H1 (cell line): ENCODE measurements around the gene IL1RL1. TPM values are rescaled to one million over a fixed set of nuclear protein-coding genes. Genes with fewer than 3 reads are reported as not detected.

Experiments
- CTCF ChIA-PET: fragments of 300-600 bp; sonication (Branson Sonifier 250); formaldehyde crosslinking; loops from one replicate; lab custom pipeline; 2021; ENCODE audit not compliant: partially characterized antibody; lab: Charles Lee
- POLR2A ChIA-PET: fragments of 300-600 bp; sonication (Branson Sonifier 250); formaldehyde crosslinking; loops from one replicate; lab custom pipeline; 2021; ENCODE audit warnings: inconsistent platforms; ENCODE audit not compliant: partially characterized antibody; lab: Charles Lee
- DNase-seq, 2 experiments: peaks; one replicate each; pipeline versions ENCODE4 v3.0.0 to v3.0.0-alpha.2; 2010 to 2022; ENCODE audit warnings: low spot score in 2 of 2, low read depth in 1 of 2, mixed read lengths in 1 of 2
- FAIRE-seq: peaks from 2 replicates; lab custom pipeline; 2011; peaks lifted over from hg19 to GRCh38; lab: Jason Lieb, UNC
- H2AFZ ChIP-seq: 2 replicates; pipeline ENCODE4 v1.8.1; 2012; ENCODE audit warnings: low read length, inconsistent platforms
- H2AK5ac ChIP-seq: 2 replicates; pipeline ENCODE4 v1.6.1; 2013; ENCODE audit warnings: low read depth, low read length
- H2BK120ac ChIP-seq: replicated peaks from 2 replicates; pipeline ENCODE3; 2013; ENCODE audit warnings: low read depth, low read length, inconsistent platforms
- H2BK12ac ChIP-seq: 2 replicates; pipeline ENCODE4 v1.6.1; 2013; ENCODE audit warnings: low read depth, low read length
- H2BK15ac ChIP-seq: 2 replicates; pipeline ENCODE4 v1.6.1; 2013; ENCODE audit warnings: low read length
- H2BK20ac ChIP-seq: 2 replicates; pipeline ENCODE4 v1.6.1; 2013; ENCODE audit warnings: low read length
- H2BK5ac ChIP-seq: 2 replicates; pipeline ENCODE4 v1.6.1; 2013; ENCODE audit warnings: low read depth, low read length
- H3K14ac ChIP-seq: 2 replicates; pipeline ENCODE4 v1.6.1; 2013; ENCODE audit warnings: inconsistent platforms; ENCODE audit not compliant: insufficient read length
- H3K18ac ChIP-seq: 2 replicates; pipeline ENCODE4 v1.6.1; 2013; ENCODE audit warnings: low read length; ENCODE audit errors: extremely low read depth
- H3K23ac ChIP-seq: 2 replicates; pipeline ENCODE4 v1.6.1; 2013; ENCODE audit warnings: inconsistent platforms; ENCODE audit not compliant: insufficient read length
- H3K23me2 ChIP-seq: 2 replicates; pipeline ENCODE4 v1.6.1; 2013; ENCODE audit warnings: low read depth, low read length
- H3K27ac ChIP-seq: 2 replicates; pipeline ENCODE4 v1.6.1; 2011; ENCODE audit warnings: low read depth, low read length, inconsistent platforms
- H3K27me3 ChIP-seq, 4 experiments: replicated peaks in 1 of 4; 1 replicate in 1 of 4; 2 replicates in 3 of 4; pipeline versions ENCODE4 v1.6.1 to v1.8.1; 2011 to 2013; ENCODE audit warnings: low read length in 3 of 4, mild to moderate bottlenecking in 3 of 4, inconsistent platforms in 2 of 4, mixed read lengths in 2 of 4, moderate library complexity in 1 of 4; ENCODE audit not compliant: control insufficient read depth in 3 of 4, insufficient read depth in 3 of 4; ENCODE audit errors: extremely low read depth in 1 of 4
- H3K36me3 ChIP-seq, 4 experiments: 2 replicates each; pipeline versions ENCODE4 v1.6.1 to v1.8.1; 2011 to 2013; ENCODE audit warnings: mild to moderate bottlenecking in 4 of 4, low read length in 3 of 4, moderate library complexity in 2 of 4, control low read depth in 1 of 4, inconsistent platforms in 1 of 4; ENCODE audit not compliant: insufficient read depth in 4 of 4, control insufficient read depth in 2 of 4
- H3K4ac ChIP-seq: replicated peaks from 2 replicates; pipeline ENCODE3; 2013; ENCODE audit warnings: low read length, low read depth, mixed read lengths, inconsistent platforms; ENCODE audit not compliant: insufficient read length
- H3K4me1 ChIP-seq, 4 experiments: replicated peaks in 1 of 4; 1 replicate in 1 of 4; 2 replicates in 3 of 4; pipeline versions ENCODE4 v1.6.1 to v1.8.1; 2011 to 2013; ENCODE audit warnings: low read length in 3 of 4, inconsistent platforms in 2 of 4, mixed read lengths in 1 of 4; ENCODE audit not compliant: insufficient read depth in 4 of 4, control insufficient read depth in 3 of 4
- H3K4me2 ChIP-seq, 2 experiments: 2 replicates each; pipeline versions ENCODE4 v1.6.1 to v1.8.1; 2011 to 2013; ENCODE audit warnings: low read depth in 2 of 2, low read length in 2 of 2, control low read depth in 1 of 2, inconsistent platforms in 1 of 2, mild to moderate bottlenecking in 1 of 2; ENCODE audit not compliant: insufficient read depth in 1 of 2
- H3K4me3 ChIP-seq, 4 experiments: fragments of 200-600, 300-600 bp in 1 of 4; sonication (generic), shearing (Covaris generic), sonication (Bioruptor Twin) in 1 of 4; 2 replicates each; pipeline versions ENCODE4 v1.5.1 to v1.8.1; 2011 to 2016; ENCODE audit warnings: low read length in 4 of 4, low read depth in 3 of 4, control low read depth in 2 of 4, inconsistent platforms in 2 of 4, mild to moderate bottlenecking in 2 of 4, mixed read lengths in 1 of 4, moderate library complexity in 1 of 4; ENCODE audit not compliant: insufficient read depth in 2 of 4; ENCODE audit errors: extremely low read depth in 1 of 4
- H3K56ac ChIP-seq: replicated peaks from 2 replicates; pipeline ENCODE3; 2013; ENCODE audit warnings: low read depth, mild to moderate bottlenecking, mixed read lengths, low read length, inconsistent platforms; ENCODE audit not compliant: insufficient read length
- H3K79me1 ChIP-seq: 2 replicates; pipeline ENCODE4 v1.6.1; 2013; ENCODE audit warnings: low read depth, low read length, control low read depth
- H3K79me2 ChIP-seq, 2 experiments: 2 replicates each; pipeline versions ENCODE4 v1.6.1 to v1.8.1; 2012 to 2013; ENCODE audit warnings: low read length in 2 of 2, mild to moderate bottlenecking in 2 of 2, inconsistent platforms in 1 of 2; ENCODE audit not compliant: insufficient read depth in 2 of 2, control insufficient read depth in 1 of 2
- H3K9ac ChIP-seq, 4 experiments: replicated peaks in 1 of 4; 1 replicate in 1 of 4; 2 replicates in 3 of 4; pipeline versions ENCODE4 v1.6.1 to v1.8.1; 2011 to 2013; ENCODE audit warnings: low read depth in 3 of 4, low read length in 3 of 4, control low read depth in 2 of 4, mild to moderate bottlenecking in 2 of 4, moderate library complexity in 2 of 4, inconsistent platforms in 1 of 4; ENCODE audit errors: extremely low read depth in 1 of 4
- H3K9me3 ChIP-seq, 2 experiments: 2 replicates each; pipeline versions ENCODE4 v1.6.1 to v1.8.1; 2012 to 2013; ENCODE audit warnings: mild to moderate bottlenecking in 2 of 2, moderate library complexity in 2 of 2, control low read depth in 1 of 2, inconsistent platforms in 1 of 2, low read depth in 1 of 2, low read length in 1 of 2, mixed read lengths in 1 of 2; ENCODE audit not compliant: insufficient read depth in 2 of 2
- H4K20me1 ChIP-seq, 2 experiments: replicated peaks in 1 of 2; 2 replicates each; pipeline versions ENCODE3 to v1.8.1; 2011 to 2013; ENCODE audit warnings: inconsistent platforms in 2 of 2, low read length in 2 of 2, mild to moderate bottlenecking in 1 of 2; ENCODE audit not compliant: insufficient read depth in 2 of 2, control insufficient read depth in 1 of 2
- H4K5ac ChIP-seq: 2 replicates; pipeline ENCODE4 v1.6.1; 2013; ENCODE audit warnings: low read length, low read depth, mixed read lengths, inconsistent platforms; ENCODE audit not compliant: insufficient read length
- H4K8ac ChIP-seq: 2 replicates; pipeline ENCODE4 v1.8.0; 2013; ENCODE audit warnings: mild to moderate bottlenecking, moderate library complexity, low read length, inconsistent platforms; ENCODE audit not compliant: insufficient read depth; ENCODE audit errors: extremely low read depth
- H4K91ac ChIP-seq: replicated peaks from 2 replicates; pipeline ENCODE3; 2013; ENCODE audit warnings: low read length, mixed read lengths, inconsistent platforms; ENCODE audit not compliant: insufficient read length
- CEBPB ChIP-seq: IDR thresholded peaks from 2 replicates; pipeline ENCODE4 v1.6.1; 2012; ENCODE audit warnings: low read depth, low read length
- CHD2 ChIP-seq: IDR thresholded peaks from 2 replicates; pipeline ENCODE4 v1.6.1; 2012; ENCODE audit warnings: low read length, improper control_type of control experiment
- CTCF ChIP-seq, 3 experiments: IDR thresholded peaks; 1 replicate in 2 of 3; 2 replicates in 1 of 3; pipeline versions ENCODE4 v1.5.1 to v1.6.1; 2011; ENCODE audit warnings: low read length in 3 of 3, mild to moderate bottlenecking in 3 of 3, inconsistent platforms in 2 of 3, low read depth in 1 of 3, moderate library complexity in 1 of 3; ENCODE audit not compliant: insufficient read depth in 1 of 3; ENCODE audit errors: control extremely low read depth in 1 of 3
- KDM4A ChIP-seq: IDR thresholded peaks from one replicate; pipeline ENCODE4 v1.7.1; 2012; ENCODE audit warnings: low read depth, mild to moderate bottlenecking, moderate library complexity, low read length, inconsistent platforms; ENCODE audit not compliant: severe bottlenecking
- PHF8 ChIP-seq: fragments of 200-600 bp; sonication (generic); conservative IDR thresholded peaks from 2 replicates; pipeline ENCODE4 v1.7.1; 2012; ENCODE audit warnings: low read depth, mild to moderate bottlenecking, inconsistent platforms, low read length, moderate library complexity
- TAF1 ChIP-seq: IDR thresholded peaks from 2 replicates; pipeline ENCODE4 v1.6.1; 2011; ENCODE audit warnings: mild to moderate bottlenecking, low read depth, low read length
- ZNF274 ChIP-seq: IDR thresholded peaks from 2 replicates; pipeline ENCODE4 v1.7.0; 2012; ENCODE audit warnings: low read length, borderline replicate concordance; ENCODE audit errors: extremely low read depth
- WGBS, 2 experiments: shearing (Covaris generic) in 1 of 2; methylation state at CpG; one replicate each; pipeline versions ENCODE4 v1.1.6 to v1.1.7; 2013 to 2015; ENCODE audit warnings: low lambda C conversion rate in 2 of 2, mixed read lengths in 2 of 2, inconsistent platforms in 1 of 2, low coverage in 1 of 2, missing lambda C conversion rate in 1 of 2; ENCODE audit not compliant: insufficient replicate concordance in 2 of 2, insufficient coverage in 1 of 2, insufficient read length in 1 of 2; ENCODE audit errors: extremely low coverage in 1 of 2, missing lambda C conversion rate in 1 of 2; 5-methylcytosine and 5-hydroxymethylcytosine counted together
- polyA plus RNA-seq, 7 experiments: library from polyadenylated mRNA; depleted of rRNA in 3 of 7; stranded (reverse) in 5 of 7; unstranded in 2 of 7; fragments of >200 nt in 5 of 7; fragments of 200-250 nt in 2 of 7; gene quantifications; 1 replicate in 5 of 7; 2 replicates in 1 of 7; 4 replicates in 1 of 7; pipeline versions ENCODE4 v1.2.1 to v1.2.3, GENCODE V29; 2011 to 2013; ENCODE audit warnings: missing spikeins in 2 of 7, mixed read lengths in 2 of 7
- total RNA-seq: library from RNA; stranded (reverse); fragmentation: NEBNext Ultra II Directional; extraction: Animal tissue kit (Norgen Biotek cat#: 25700); gene quantifications from 2 replicates; pipeline ENCODE4 v1.2.1, GENCODE V29; 2021

The IL1RL1 gene
- total and polyA plus RNA-seq, 2 of the 8 experiments (the other 6 are each of a cell fraction or from before 2014, with no cell fraction given), result not detected

DNA sequence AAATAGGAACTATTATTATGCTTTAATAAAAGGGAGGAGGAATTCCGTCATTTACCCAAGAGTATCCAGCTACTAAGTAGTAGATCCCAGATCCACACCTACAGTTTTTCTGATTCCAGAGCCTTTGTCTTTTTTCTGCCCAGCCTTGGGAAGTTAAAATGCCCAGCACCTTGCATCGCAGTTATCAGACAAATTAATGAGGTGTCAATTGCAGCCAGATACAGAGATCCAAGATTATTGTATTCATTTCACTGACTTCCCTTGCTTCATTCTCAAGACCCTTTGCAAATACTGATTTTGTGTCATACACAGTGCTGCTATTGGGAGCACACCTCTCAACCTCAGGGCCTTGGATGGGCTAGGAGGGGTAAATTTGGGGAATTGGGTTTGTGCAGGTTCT is 45.4 kb downstream of the IL1RL1 start:
- Histone ChIP-seq H2AFZ (no peak overlapping the region), H3K4me2 (no peak overlapping the region), H2BK15ac (no peak overlapping the region), H3K36me3 (no peaks in the 10 kb centered on the region), H2BK5ac (no peak overlapping the region), H3K14ac (no peak overlapping the region), H4K8ac (no peak overlapping the region), H3K4me1 (peaks cover 0 to 2% (median 1%) of the 10 kb centered on the region in 4 experiments; a peak in 1 of 7 replicates), H4K5ac (no peak overlapping the region), H3K4me3 (no peak overlapping the region), H4K20me1 (no peaks in the 10 kb centered on the region), H3K9ac (no peak overlapping the region), H3K79me1 (no peaks in the 10 kb centered on the region), H2BK12ac (no peak overlapping the region), H3K27me3 (peaks cover 0 to 13% (median 9%) of the 10 kb centered on the region in 4 experiments; a peak in 5 of 7 replicates), H4K91ac (no peak overlapping the region), H2BK20ac (no peak overlapping the region), H3K9me3 (no peaks in the 10 kb centered on the region), H3K27ac (no peak overlapping the region), H3K4ac (no peak overlapping the region), H2AK5ac (no peak overlapping the region), H2BK120ac (no peak overlapping the region), H3K18ac (no peak overlapping the region), H3K56ac (no peak overlapping the region), H3K79me2 (no peaks in the 10 kb centered on the region), H3K23me2 (no peaks in the 10 kb centered on the region; the same call in 1 of the 2 replicates), H3K23ac (no peak overlapping the region)
- TF ChIP-seq TAF1 (no peak), ZNF274 (no peak), CEBPB (no peak), CHD2 (no peak), PHF8 (no peak), CTCF (IDR thresholded peaks at IDR 0.05; ENCODE audit: control extremely low read depth in 1 of 3, insufficient read depth in 1 of 3, low read depth in 1 of 3, low read length in 3 of 3) (no peak), KDM4A (no peak)
- ChIA-PET CTCF (interaction anchor here (0.7 to 1.9 kb wide), 5 partner anchors 16 to 1194 kb away, joined by 3 to 4 read pairs (median 3); no protein-coding TSS in a partner anchor), POLR2A (no interaction called here)
- FAIRE-seq, result no peak
- DNase-seq, result no peak
- 100% methylated on average over 2 of the region's 2 CpGs; no CpG with 5 or more reads in 1 of the 2 experiments for WGBS, 2 experiments
